ENCODE measurements around the gene CXCR1. TPM values are rescaled to one million over a fixed set of nuclear protein-coding genes. Genes with fewer than 3 reads are reported as not detected.
A peak's percentile ranks its signal among the peaks of the same experiment; 100 is the strongest.

Gene CXCR1
- total RNA-seq = 0.52 TPM

DNA sequence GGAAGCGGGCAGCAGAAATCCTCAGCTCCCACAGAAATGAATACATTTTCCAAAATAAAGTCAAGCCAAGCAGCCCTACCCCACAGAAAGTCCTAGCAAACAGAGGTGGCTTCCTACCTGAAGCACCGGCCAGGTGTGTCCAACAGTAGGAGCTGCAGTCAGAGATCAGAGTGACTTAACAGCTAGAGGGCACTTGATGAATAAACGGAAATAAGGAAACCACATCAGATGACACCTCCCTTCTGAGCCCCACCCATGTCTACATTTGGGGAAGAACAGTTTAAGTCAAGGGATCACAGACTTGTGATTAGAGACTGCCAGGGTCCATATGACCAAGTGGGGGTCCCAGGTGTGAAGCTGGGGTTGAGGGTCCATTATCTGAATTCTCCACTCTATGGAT lies at the start of gene CXCR1:
Gene CXCR1, minus strand, starts transcription at position 172 of the 400 bp plus-strand sequence. CDS start 1,751 bp downstream, outside the sequence.
- Histone ChIP-seq H3K9ac (ENCODE audit: low read depth in 1 of 3, low read length in 3 of 3) (no peak within 1 kb of the TSS), H3K9me3 (ENCODE audit: control insufficient read depth in 3 of 3, low read length in 3 of 3) (no peaks in the 10 kb centered on the region), H3K27me3 (ENCODE audit: control insufficient read depth in 3 of 3, insufficient read depth in 3 of 3, low read length in 3 of 3) (peaks cover 4 to 15% (median 10%) of the 10 kb centered on the region in 3 donors), H3K27ac (ENCODE audit: low read depth, low read length) (no peak within 1 kb of the TSS), H3K36me3 (ENCODE audit: control insufficient read depth in 3 of 3, insufficient read depth in 3 of 3, low read length in 3 of 3) (no peaks in the 10 kb centered on the region), H3K4me3 (ENCODE audit: low read length in 3 of 3) (no peak within 1 kb of the TSS), H3K4me1 (ENCODE audit: control insufficient read depth in 3 of 3, insufficient read depth in 3 of 3, low read length in 3 of 3) (peaks cover 0 to 3% (median 0%) of the 10 kb centered on the region in 3 donors)

DNA sequence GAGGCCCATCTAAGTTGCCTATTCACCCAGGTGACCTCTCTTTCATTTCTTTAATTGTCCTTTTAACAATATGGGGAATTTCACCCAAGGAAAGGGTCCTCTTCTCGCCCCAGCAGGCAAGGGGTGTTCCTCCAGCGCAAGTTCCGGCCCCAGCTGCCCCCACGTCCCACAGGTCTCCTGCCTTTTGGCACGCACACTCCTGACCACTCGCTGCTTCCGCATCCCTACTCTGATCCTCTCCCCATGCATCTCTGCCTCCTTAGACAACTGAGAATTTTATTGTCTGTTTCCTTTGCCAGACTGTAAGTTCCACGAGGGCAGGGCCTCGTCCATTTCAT lies 49.5 kb upstream of the CXCR1 start:
- Histone ChIP-seq H3K36me3 (ENCODE audit: control insufficient read depth in 3 of 3, insufficient read depth in 3 of 3, low read length in 3 of 3) (peaks cover 0 to 2% (median 0%) of the 10 kb centered on the region in 3 donors), H3K4me1 (ENCODE audit: control insufficient read depth in 3 of 3, insufficient read depth in 3 of 3, low read length in 3 of 3) (peaks cover 40 to 47% (median 40%) of the 10 kb centered on the region in 3 donors), H3K9me3 (ENCODE audit: control insufficient read depth in 3 of 3, low read length in 3 of 3) (no peaks in the 10 kb centered on the region), H3K9ac (ENCODE audit: low read depth in 1 of 3, low read length in 3 of 3) (peak overlapping the region; percentile 83 to 97 (median 96)), H3K27me3 (ENCODE audit: control insufficient read depth in 3 of 3, insufficient read depth in 3 of 3, low read length in 3 of 3) (no peaks in the 10 kb centered on the region), H3K27ac (ENCODE audit: low read depth, low read length) (peak overlapping the region; percentile 98), H3K4me3 (ENCODE audit: low read length in 3 of 3) (peak overlapping the region; percentile 79 to 96 (median 92))

DNA sequence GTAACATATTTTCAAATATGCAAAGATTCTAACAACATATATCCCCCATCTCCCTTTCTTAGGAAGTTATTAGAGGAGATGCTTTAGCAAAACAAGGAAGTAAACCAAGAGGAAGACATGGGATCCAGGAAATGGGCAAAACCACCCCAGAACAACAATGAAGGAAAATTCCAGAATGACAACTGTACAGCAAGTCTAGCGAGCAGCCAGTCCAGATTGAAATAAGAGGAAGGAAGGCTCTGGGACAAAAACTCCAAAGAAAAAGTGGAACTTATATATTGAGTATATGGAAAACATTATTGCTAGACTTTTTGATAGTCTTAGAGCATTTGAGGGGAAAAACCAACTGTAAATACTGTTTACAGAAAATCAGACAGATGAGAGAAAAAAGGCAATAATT lies 47.4 kb upstream of the CXCR1 start:
- Histone ChIP-seq H3K9ac (ENCODE audit: low read depth in 1 of 3, low read length in 3 of 3) (no peak overlapping the region), H3K4me1 (ENCODE audit: control insufficient read depth in 3 of 3, insufficient read depth in 3 of 3, low read length in 3 of 3) (peaks cover 18 to 25% (median 18%) of the 10 kb centered on the region in 3 donors), H3K27me3 (ENCODE audit: control insufficient read depth in 3 of 3, insufficient read depth in 3 of 3, low read length in 3 of 3) (no peaks in the 10 kb centered on the region), H3K9me3 (ENCODE audit: control insufficient read depth in 3 of 3, low read length in 3 of 3) (no peaks in the 10 kb centered on the region), H3K36me3 (ENCODE audit: control insufficient read depth in 3 of 3, insufficient read depth in 3 of 3, low read length in 3 of 3) (no peaks in the 10 kb centered on the region), H3K27ac (ENCODE audit: low read depth, low read length) (no peak overlapping the region), H3K4me3 (ENCODE audit: low read length in 3 of 3) (no peak overlapping the region)

DNA sequence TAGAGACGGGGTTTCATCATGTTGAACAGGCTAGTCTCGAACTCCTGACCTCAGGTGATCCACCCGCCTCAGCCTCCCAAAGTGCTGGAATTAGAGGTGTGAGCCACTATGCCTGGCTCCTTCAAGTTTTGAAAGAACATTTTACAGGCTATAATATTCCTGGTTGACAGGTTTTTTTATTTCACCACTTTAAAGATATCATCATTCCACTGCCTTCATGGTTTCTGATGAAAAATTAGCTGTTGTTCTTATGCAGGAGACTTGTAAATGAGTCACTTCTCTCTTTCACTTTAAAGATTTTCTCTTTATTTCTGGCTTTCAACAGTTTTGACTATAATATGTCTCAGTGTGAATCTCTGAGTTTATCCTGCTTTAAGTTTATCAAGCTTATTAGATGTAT lies 42.3 kb upstream of the CXCR1 start:
- Histone ChIP-seq H3K9me3 (ENCODE audit: control insufficient read depth in 3 of 3, low read length in 3 of 3) (no peaks in the 10 kb centered on the region), H3K27me3 (ENCODE audit: control insufficient read depth in 3 of 3, insufficient read depth in 3 of 3, low read length in 3 of 3) (no peaks in the 10 kb centered on the region), H3K27ac (ENCODE audit: low read depth, low read length) (no peak overlapping the region), H3K36me3 (ENCODE audit: control insufficient read depth in 3 of 3, insufficient read depth in 3 of 3, low read length in 3 of 3) (no peaks in the 10 kb centered on the region), H3K4me1 (ENCODE audit: control insufficient read depth in 3 of 3, insufficient read depth in 3 of 3, low read length in 3 of 3) (no peaks in the 10 kb centered on the region), H3K4me3 (ENCODE audit: low read length in 3 of 3) (no peak overlapping the region), H3K9ac (ENCODE audit: low read depth in 1 of 3, low read length in 3 of 3) (no peak overlapping the region)

DNA sequence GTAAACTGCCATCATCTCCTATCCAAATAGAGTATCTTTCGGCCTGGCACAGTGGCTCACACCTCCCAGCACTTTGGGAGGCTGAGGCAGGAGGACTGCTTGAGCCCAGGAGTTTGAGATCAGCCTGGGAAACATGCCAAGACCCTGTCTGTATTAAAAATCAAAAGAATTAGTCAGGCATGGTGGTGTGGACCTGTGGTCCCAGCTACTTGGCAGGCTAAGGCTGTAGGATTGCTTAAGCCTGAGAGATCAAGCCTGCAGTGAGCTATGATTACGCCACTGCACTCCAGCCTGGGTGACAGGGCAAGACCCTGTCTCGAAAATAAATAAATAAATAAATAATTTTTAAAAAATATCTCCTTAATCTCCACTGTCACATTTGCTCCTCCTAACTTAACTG lies 35.5 kb upstream of the CXCR1 start:
- no peak overlapping the region for H3K27ac ChIP-seq (ENCODE audit: low read depth, low read length)
- no peak overlapping the region for H3K9ac ChIP-seq (ENCODE audit: low read depth in 1 of 3, low read length in 3 of 3)
- H3K36me3 ChIP-seq (ENCODE audit: control insufficient read depth in 3 of 3, insufficient read depth in 3 of 3, low read length in 3 of 3) = no peaks in the 10 kb centered on the region
- H3K27me3 ChIP-seq (ENCODE audit: control insufficient read depth in 3 of 3, insufficient read depth in 3 of 3, low read length in 3 of 3) = no peaks in the 10 kb centered on the region
- no peaks in the 10 kb centered on the region for H3K9me3 ChIP-seq (ENCODE audit: control insufficient read depth in 3 of 3, low read length in 3 of 3)
- no peak overlapping the region for H3K4me3 ChIP-seq (ENCODE audit: low read length in 3 of 3)
- no peaks in the 10 kb centered on the region for H3K4me1 ChIP-seq (ENCODE audit: control insufficient read depth in 3 of 3, insufficient read depth in 3 of 3, low read length in 3 of 3)

DNA sequence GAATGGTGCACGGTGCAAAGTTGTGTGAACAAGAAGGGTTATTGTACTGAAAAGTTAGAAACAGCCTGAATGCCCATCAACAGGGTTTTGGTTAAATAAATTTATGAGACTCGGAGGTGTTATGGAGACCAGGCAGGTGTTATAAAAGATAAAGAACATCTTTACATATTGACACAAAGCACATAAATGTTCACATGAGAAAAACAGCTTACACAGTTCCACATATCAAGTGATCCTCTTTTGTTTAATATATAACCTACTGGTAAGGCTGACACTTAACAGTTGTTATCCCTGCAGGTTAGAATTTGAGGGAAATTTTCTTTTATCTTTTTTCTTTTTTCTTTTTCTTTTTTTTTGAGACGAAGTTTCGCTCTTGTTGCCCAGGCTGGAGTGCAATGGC lies 30.2 kb upstream of the CXCR1 start:
- H3K4me1 ChIP-seq (ENCODE audit: control insufficient read depth in 3 of 3, insufficient read depth in 3 of 3, low read length in 3 of 3) = no peaks in the 10 kb centered on the region
- no peak overlapping the region for H3K9ac ChIP-seq (ENCODE audit: low read depth in 1 of 3, low read length in 3 of 3)
- no peak overlapping the region for H3K4me3 ChIP-seq (ENCODE audit: low read length in 3 of 3)
- H3K9me3 ChIP-seq (ENCODE audit: control insufficient read depth in 3 of 3, low read length in 3 of 3) = no peaks in the 10 kb centered on the region
- no peaks in the 10 kb centered on the region for H3K36me3 ChIP-seq (ENCODE audit: control insufficient read depth in 3 of 3, insufficient read depth in 3 of 3, low read length in 3 of 3)
- H3K27ac ChIP-seq (ENCODE audit: low read depth, low read length) = no peak overlapping the region
- no peaks in the 10 kb centered on the region for H3K27me3 ChIP-seq (ENCODE audit: control insufficient read depth in 3 of 3, insufficient read depth in 3 of 3, low read length in 3 of 3)

DNA sequence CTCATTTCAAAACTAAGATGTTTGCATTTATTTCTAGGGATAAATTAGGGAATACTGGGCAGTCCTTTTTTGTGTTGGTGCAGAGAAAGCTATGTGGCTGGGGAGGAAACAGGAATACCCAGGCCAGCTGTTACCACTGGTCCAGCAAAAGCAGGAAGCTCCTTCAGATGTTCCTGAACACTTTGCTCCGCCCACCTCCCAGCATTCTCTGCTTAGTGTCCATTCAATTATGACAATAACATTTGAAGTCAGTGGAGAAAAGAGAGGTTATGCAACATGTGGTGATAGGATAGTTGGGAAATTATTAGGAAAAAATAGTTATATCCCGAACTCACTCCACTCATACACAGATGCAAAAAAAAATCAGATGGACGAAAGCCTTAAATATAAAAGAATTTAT lies 28.1 kb upstream of the CXCR1 start:
- Histone ChIP-seq H3K27ac (ENCODE audit: low read depth, low read length) (no peak overlapping the region), H3K4me3 (ENCODE audit: low read length in 3 of 3) (no peak overlapping the region), H3K36me3 (ENCODE audit: control insufficient read depth in 3 of 3, insufficient read depth in 3 of 3, low read length in 3 of 3) (no peaks in the 10 kb centered on the region), H3K9ac (ENCODE audit: low read depth in 1 of 3, low read length in 3 of 3) (no peak overlapping the region), H3K27me3 (ENCODE audit: control insufficient read depth in 3 of 3, insufficient read depth in 3 of 3, low read length in 3 of 3) (no peaks in the 10 kb centered on the region), H3K9me3 (ENCODE audit: control insufficient read depth in 3 of 3, low read length in 3 of 3) (no peaks in the 10 kb centered on the region), H3K4me1 (ENCODE audit: control insufficient read depth in 3 of 3, insufficient read depth in 3 of 3, low read length in 3 of 3) (no peaks in the 10 kb centered on the region)

DNA sequence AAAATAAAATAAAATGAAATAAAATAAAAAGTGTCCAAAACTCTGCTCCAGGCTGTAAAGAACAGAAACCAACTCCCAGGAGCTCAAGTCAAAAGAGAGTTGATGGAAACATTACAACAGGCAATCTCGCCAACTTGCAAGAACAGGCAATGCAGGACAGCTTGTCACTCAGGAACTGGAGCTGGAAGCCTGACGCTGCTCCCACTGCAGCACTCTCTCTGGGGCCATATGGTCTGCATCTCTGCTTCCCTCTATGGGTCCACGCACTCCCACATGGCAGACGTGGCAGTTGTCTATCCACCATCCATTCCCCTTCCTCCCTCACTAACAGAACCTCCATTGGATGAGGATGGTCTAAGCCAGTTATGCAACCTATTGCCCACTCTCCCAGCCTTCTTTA lies 26.9 kb upstream of the CXCR1 start:
- H3K27me3 ChIP-seq (ENCODE audit: control insufficient read depth in 3 of 3, insufficient read depth in 3 of 3, low read length in 3 of 3) = no peaks in the 10 kb centered on the region
- H3K36me3 ChIP-seq (ENCODE audit: control insufficient read depth in 3 of 3, insufficient read depth in 3 of 3, low read length in 3 of 3) = no peaks in the 10 kb centered on the region
- no peak overlapping the region for H3K9ac ChIP-seq (ENCODE audit: low read depth in 1 of 3, low read length in 3 of 3)
- no peaks in the 10 kb centered on the region for H3K9me3 ChIP-seq (ENCODE audit: control insufficient read depth in 3 of 3, low read length in 3 of 3)
- no peaks in the 10 kb centered on the region for H3K4me1 ChIP-seq (ENCODE audit: control insufficient read depth in 3 of 3, insufficient read depth in 3 of 3, low read length in 3 of 3)
- no peak overlapping the region for H3K4me3 ChIP-seq (ENCODE audit: low read length in 3 of 3)
- no peak overlapping the region for H3K27ac ChIP-seq (ENCODE audit: low read depth, low read length)

DNA sequence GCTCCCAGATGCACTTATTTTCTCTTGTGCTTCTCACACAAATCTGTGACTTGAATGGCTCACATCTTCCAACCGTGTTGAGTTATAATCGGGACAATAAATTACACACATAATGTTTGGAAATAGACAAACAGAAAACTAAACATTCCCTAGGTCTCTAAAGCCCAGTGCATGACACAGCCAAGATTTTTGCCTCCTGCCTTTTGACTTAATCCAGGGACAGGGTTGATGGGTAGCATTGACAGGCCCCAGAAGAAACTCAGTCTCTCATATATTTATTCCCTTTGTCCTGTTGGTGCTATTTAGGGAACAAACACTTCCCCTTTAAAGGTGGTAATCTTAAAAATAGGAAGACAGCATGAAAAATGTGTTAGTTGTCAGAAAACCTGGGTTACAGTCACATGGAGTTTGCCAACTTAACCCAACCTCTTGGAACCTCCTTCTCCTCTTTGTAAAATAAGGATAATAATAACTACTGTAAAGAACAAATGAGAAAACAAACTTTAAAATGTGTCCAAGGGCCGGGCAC lies 26.2 kb upstream of the CXCR1 start:
- Histone ChIP-seq H3K4me3 (ENCODE audit: low read length in 3 of 3) (no peak overlapping the region), H3K9ac (ENCODE audit: low read depth in 1 of 3, low read length in 3 of 3) (no peak overlapping the region), H3K9me3 (ENCODE audit: control insufficient read depth in 3 of 3, low read length in 3 of 3) (no peaks in the 10 kb centered on the region), H3K27me3 (ENCODE audit: control insufficient read depth in 3 of 3, insufficient read depth in 3 of 3, low read length in 3 of 3) (no peaks in the 10 kb centered on the region), H3K36me3 (ENCODE audit: control insufficient read depth in 3 of 3, insufficient read depth in 3 of 3, low read length in 3 of 3) (no peaks in the 10 kb centered on the region), H3K27ac (ENCODE audit: low read depth, low read length) (no peak overlapping the region), H3K4me1 (ENCODE audit: control insufficient read depth in 3 of 3, insufficient read depth in 3 of 3, low read length in 3 of 3) (peaks cover 0 to under 1% (median 0%) of the 10 kb centered on the region in 3 donors)

DNA sequence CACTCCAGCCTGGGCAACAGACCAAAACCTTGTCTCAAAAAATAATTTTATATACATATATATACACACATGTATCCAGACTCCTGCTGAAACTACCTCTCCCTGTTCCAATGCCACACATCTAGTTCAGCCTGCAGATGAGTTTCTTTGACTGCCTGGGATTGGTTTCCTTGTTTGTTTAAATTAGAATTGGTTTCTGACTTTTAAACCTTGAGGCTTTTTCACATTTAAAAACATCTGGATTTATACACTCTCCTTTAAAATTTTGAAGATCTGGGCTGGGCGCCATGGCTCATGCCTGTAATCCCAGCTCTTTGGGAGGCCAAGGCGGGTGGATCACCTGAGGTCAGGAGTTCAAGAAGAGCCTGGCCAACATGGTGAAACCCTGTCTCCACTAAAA lies 21.8 kb upstream of the CXCR1 start:
- Histone ChIP-seq H3K4me3 (ENCODE audit: low read length in 3 of 3) (no peak overlapping the region), H3K9ac (ENCODE audit: low read depth in 1 of 3, low read length in 3 of 3) (no peak overlapping the region), H3K27me3 (ENCODE audit: control insufficient read depth in 3 of 3, insufficient read depth in 3 of 3, low read length in 3 of 3) (no peaks in the 10 kb centered on the region), H3K36me3 (ENCODE audit: control insufficient read depth in 3 of 3, insufficient read depth in 3 of 3, low read length in 3 of 3) (no peaks in the 10 kb centered on the region), H3K9me3 (ENCODE audit: control insufficient read depth in 3 of 3, low read length in 3 of 3) (no peaks in the 10 kb centered on the region), H3K27ac (ENCODE audit: low read depth, low read length) (no peak overlapping the region), H3K4me1 (ENCODE audit: control insufficient read depth in 3 of 3, insufficient read depth in 3 of 3, low read length in 3 of 3) (peaks cover 11 to 19% (median 18%) of the 10 kb centered on the region in 3 donors)

Data from skeletal muscle tissue (tissue), 4 donors.